NCI-H774 (cell line): ENCODE measurements around the gene PRPF8.

Experiments
- DNase-seq: peaks from one replicate; lab custom pipeline; 2025; lab: John Stamatoyannopoulos, UW

Gene PRPF8

DNA sequence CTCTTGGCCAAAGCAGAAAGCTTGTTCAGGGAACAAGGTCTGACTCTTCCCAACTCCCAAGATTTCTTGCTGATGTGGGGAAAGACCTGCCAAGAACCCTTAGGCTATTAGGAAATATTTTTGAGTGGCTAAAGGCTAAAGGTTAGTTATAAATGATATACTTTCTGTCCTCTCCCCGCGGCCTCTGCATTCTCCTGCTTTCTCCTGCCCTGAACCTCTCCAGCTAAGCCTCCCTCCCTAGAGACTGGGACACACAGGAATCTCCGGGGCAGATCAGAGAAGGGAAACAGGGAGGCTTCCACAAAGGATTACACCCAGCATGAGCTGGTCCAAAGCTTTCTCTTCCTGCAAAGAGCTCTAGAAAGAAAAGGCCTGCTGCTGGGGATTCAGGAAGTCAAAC lies 58.3 kb downstream of the PRPF8 start:
- DNase-seq: no peak

GRCh38 chr17:1625581-1625980 lies 59.1 kb downstream of the PRPF8 start:
- no peak for DNase-seq

- no peak for DNase-seq
Observed at GRCh38 chr17:1625053-1625452, 59.6 kb downstream of the PRPF8 start.

- no peak for DNase-seq
Observed at GRCh38 chr17:1624650-1625049, 60.0 kb downstream of the PRPF8 start.

GRCh38 chr17:1623057-1623630 lies 61.5 kb downstream of the PRPF8 start:
- DNase-seq: no peak

- DNase-seq: no peak
Observed at GRCh38 chr17:1621273-1621954, 63.3 kb downstream of the PRPF8 start.

DNA sequence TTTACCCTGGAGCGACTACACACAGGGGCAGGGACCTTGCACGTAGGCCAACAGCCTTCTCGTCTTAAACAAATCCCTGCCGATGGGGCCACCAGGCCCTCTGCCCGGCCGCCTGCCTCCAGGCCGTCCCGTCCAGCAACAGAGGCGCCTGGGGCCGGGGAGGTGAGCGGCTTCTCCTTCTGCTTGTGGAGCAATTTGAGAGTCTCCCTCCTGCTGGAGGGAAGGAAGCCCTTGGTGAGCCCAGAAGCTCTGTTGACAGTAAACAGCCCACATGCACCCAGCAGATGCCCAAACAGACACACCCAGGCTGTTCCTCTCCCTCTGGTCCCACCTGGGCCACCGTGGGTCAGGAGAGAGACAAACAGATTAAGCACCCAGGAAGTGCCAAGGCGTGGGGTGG lies 64.2 kb downstream of the PRPF8 start:
- no peak for DNase-seq

DNA sequence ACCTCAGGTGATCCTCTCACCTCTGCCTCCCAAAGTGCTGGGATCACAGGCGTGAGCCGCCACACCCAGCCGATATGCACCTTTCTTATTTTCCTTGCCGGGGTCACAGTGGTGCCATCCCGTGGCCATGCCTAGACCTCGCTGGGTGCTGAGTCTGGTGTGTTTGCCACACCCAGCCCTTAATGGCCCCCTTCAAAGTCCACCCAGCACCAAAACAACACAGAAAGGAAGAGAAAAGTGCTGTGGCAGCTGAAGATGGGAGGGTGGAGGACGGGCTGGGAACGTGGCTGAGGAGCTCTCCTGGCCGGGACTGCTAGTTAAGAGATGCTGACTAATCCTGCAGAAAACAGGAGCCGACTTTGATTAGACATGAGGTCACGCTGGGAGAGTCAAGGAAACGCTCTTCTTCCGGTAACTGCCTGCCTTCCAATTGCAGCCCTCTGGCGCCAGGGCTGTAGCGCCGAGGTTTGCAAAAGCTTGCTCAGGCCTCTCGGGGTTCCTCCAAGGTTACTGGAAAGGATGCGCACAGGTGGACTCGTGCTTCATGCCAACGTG lies 67.0 kb downstream of the PRPF8 start:
- no peak for DNase-seq

DNA sequence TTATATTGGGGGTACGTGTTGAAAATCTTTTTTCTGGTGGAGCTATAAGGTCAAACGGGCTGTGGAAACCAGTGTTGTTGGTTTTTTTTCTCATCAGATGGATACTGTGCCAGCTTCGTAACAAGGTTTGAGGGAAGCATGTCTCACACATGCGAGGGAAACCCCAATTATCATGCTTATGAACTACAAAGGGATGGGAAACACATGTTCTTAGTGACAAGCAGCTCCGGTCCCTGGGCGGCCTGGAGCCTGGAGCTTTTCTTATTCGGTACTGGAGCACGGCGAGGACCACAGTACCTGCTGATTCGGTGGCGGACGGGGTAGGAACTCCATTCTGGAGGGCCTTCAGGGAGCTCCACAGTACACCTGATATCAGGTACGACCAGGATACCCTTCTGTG lies 68.6 kb downstream of the PRPF8 start:
- no peak for DNase-seq

GRCh38 chr17:1612400-1612799 lies 72.3 kb downstream of the PRPF8 start:
- DNase-seq: no peak

DNA sequence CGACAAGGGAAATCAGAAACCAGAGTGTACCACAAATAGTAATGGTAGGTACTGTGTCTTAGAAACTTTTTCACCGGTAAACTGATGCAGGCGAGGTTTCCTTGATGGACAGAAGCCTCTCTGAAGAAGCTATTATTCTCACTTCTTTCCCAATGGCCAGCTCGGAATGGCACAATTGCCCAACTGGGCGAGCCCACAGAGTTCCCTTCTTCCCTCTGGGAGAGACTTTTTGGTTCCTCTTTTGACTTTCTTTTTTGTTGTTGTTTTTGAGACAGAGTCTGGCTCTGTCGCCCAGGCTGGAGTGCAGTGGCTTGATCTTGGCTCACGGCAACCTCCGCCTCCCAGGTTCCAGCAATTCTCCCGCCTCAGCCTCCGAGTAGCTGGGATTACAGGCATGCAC lies 73.0 kb downstream of the PRPF8 start:
- DNase-seq: no peak

DNA sequence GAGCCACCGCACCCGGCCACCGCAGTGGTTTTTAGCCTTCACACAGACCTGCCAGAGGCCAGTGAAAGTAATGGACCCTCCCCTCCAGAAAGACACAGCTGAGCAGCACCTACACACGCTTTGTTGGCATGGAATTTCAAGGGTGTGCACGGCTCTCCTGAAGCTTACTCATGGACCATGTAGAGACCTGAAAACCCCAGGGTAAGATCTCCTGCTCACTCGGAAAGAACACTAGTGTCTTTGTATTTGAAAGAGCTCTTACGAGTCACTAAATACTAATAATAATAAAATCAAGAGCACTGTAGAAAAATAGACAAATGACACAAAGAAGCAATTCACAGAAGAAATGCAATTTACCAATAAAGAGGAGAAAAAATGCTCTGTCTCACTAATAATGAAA lies 76.0 kb downstream of the PRPF8 start:
- DNase-seq: no peak

DNA sequence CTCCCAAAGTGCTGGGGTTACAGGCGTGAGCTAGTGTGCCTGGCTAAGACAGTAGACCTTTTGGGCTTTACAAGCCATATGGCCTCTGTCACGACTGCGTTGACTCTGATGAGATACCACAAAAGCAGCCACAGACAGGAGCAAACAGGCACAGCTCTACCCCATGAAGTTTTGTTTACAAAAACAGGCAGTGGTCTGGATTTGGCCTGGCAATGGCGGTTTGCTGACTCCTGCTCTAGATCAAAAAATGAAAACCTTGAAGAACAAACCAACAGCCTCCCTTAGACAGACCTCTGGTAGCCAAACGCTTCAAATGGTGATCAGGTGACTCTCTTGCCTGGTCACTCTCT lies 76.7 kb downstream of the PRPF8 start:
- no peak for DNase-seq

GRCh38 chr17:1606352-1606985 lies 78.2 kb downstream of the PRPF8 start:
- DNase-seq: no peak

DNA sequence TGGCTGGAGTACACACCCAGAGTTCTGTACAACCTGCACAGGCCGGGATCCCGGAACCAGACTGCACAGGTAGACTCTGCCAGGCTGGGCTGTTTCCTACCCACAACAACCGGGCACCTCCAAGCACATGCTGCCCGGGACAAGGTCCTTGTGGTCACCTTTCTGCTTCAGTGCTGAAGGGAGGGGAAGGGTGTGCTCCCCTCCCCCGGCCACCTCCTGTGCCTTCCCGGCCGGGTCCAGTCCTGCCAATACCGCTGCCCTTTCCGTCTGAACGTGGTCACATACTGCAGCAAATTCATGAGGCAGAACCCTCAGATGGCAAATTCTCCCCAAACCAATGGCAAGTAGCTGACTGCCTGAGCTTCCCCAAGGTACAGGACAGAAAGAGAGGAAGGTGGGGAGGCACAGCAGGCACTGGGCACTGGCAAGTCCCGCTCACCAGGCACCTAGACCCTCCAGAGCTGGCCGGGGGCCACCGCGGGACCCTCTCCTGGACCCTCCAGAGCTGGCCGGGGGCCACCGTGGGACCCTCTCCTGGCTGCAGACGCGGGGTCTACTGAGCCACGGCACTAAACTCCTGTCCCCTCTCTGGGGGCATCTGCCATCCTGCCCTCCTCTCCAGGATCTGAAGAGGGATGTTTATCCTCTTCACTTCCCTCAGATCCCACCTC lies 78.9 kb downstream of the PRPF8 start:
- DNase-seq: no peak

DNA sequence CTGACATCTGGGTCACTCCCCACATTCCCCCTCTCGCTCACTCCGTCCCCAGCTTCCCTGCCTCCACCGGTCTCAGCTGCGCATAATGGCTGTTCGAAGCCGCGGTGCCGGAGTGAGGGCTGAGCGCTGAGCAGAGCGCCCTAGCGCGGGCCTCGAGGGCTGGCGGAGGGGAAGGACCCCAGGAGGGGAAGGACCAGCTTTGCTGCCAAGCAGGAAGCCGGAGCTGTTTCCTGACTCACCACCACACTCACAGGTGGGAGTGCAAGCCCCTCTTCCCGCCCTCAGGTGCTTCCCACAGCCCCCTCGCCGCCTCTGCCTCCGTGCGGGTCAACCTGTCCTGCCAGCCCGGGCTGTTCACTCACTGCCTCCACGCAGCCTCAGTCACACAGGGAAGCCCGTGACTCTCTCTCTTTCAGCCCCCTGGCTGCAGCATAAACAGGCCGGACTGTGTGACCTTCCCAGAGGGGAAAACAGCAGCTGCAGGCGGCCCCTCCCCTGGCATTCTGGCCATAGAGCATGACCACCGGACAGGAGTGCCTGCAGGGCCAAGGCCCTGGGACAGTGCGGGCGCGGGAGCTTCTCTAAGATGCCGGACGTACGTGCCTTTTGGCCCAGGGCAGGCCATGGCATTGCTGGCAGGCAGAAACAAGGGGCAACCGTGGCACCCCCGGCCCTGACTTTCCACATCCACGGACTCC lies 79.7 kb downstream of the PRPF8 start:
- DNase-seq: no peak

DNA sequence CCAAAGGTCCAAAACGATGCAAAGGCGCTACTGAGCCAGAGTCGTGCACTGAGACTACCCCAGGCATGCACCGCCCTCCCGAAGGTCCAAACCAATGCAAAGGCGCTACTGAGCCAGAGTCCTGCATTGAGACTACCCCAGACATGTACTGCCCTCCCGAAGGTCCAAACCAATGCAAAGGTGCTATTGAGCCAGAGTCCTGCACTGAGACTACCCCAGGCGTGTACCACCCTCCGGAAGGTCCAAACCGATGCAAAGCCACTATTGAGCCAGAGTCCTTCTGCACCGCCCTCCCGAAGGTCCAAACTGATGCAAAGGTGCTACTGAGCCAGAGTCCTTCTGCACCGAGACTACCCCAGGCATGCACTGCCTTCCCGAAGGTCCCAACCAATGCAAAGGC lies 83.1 kb downstream of the PRPF8 start:
- no peak for DNase-seq
